ENCODE data around the gene MAP3K9.

The MAP3K9 gene

DNA sequence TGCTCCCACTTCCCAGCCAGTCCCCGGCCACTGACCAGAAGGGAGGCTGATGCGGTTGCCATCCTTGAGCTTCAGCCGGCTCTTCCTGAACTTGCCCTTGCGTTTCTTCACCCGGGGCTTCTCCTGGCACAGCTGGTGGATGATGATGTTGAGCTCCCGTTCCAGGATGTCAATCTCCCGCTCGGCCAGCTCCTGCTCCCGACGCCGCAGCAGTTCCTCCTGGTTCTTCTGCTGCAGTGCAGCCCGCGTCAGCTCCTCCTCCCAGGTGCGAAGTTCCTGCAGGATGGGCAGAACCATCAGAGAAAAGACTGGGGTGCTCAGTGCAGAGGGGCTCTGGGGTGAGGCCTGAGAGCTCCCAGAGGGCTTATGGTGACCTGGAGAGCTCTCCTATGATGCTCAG, 67.0 kb downstream of the MAP3K9 start:
- H3K27me3 Mint-ChIP-seq: no peaks in the 10 kb centered on the region
- no peak overlapping the region for H3K27ac Mint-ChIP-seq
- no peak overlapping the region for H3K4me3 Mint-ChIP-seq
- H3K9me3 Mint-ChIP-seq: no peaks in the 10 kb centered on the region
- DNase-seq: no peak
- no peak for ATAC-seq (replicated peaks)
- H3K4me1 Mint-ChIP-seq: no peaks in the 10 kb centered on the region
- H3K36me3 Mint-ChIP-seq: peaks cover 32 to 40% of the 10 kb centered on the region in 2 donors

GRCh38 chr14:70741482-70741881, 67.8 kb downstream of the MAP3K9 start:
- Mint-ChIP-seq H3K27me3 (no peaks in the 10 kb centered on the region), H3K9me3 (no peaks in the 10 kb centered on the region), H3K4me3 (no peak overlapping the region), H3K27ac (no peak overlapping the region), H3K36me3 (peaks cover 35 to 40% of the 10 kb centered on the region in 2 donors), H3K4me1 (no peaks in the 10 kb centered on the region)
- no peak for DNase-seq
- ATAC-seq (replicated peaks): no peak

- Mint-ChIP-seq H3K4me3 (no peak overlapping the region), H3K9me3 (no peaks in the 10 kb centered on the region), H3K27me3 (no peaks in the 10 kb centered on the region), H3K36me3 (peaks cover 51 to 59% of the 10 kb centered on the region in 2 donors), H3K27ac (no peak overlapping the region), H3K4me1 (no peaks in the 10 kb centered on the region)
- DNase-seq: no peak
- ATAC-seq (replicated peaks): no peak
Observed at GRCh38 chr14:70735043-70735442, 74.3 kb downstream of the MAP3K9 start.

DNA sequence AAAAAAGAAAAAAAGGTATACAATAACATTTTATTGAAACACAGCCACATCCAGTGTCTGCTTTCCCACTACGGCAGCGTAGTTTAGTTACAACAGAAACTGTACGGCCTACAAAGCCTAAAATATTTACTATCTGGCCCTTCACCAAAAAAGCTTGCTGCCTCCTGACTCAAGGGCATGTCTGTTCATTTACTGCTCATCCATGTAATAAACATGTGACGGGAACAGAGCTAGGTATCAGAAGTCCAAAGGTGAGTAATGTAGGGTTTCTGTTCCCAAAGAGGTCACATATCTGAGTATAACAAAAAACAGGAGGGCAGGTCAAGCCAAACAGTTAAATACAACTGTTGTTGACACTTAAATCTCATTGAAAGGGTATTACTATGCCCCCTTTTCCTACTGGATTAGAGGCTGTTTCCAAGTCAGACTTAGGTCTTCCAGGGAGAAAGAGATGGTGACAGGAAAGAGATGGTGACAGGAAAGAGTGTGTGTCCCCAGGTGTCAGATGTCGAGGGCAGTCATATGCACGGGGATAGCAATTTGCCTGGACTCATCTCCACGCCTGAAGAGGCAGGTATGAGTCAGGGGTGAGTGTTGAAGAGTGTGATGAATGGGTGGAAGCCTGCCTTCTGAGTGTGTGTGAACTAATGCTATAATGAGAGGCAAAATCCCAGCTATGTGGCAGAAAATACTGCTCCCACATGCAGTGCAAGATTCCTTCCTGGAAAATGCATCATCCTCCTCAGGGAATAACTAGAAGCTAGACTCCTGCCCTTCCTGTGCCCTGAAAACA, 77.7 kb downstream of the MAP3K9 start:
- ATAC-seq (replicated peaks) (no peak), DNase-seq (no peak)
- Mint-ChIP-seq H3K36me3 (peaks cover 37 to 56% of the 10 kb centered on the region in 2 donors), H3K9me3 (no peaks in the 10 kb centered on the region), H3K4me1 (peaks cover 8 to 10% of the 10 kb centered on the region in 2 donors), H3K27me3 (no peaks in the 10 kb centered on the region), H3K4me3 (no peak overlapping the region), H3K27ac (no peak overlapping the region)

DNA sequence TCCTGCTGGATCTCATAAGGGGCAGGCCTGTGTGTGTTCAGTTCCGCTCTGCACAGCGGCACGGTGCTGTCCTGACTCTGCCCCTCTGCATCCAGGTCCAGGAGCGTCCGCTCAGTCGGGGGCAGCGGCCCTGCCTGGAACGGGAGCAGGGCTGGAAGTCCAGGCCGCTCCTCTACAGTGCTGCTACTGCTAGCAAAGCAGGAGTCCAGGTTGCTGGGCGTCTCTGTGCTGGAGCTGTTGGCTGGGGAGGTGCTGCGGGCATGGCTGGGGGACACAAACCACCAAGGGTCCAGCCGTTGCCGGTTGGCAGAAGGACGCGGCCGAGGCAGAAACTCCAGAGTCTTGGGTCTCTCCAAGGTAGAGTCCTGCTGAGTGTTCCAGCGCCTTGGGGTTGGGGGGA, 78.9 kb downstream of the MAP3K9 start:
- ATAC-seq (replicated peaks) (no peak), DNase-seq (no peak)
- no peak overlapping the region for H3K27ac Mint-ChIP-seq
- no peaks in the 10 kb centered on the region for H3K27me3 Mint-ChIP-seq
- no peaks in the 10 kb centered on the region for H3K9me3 Mint-ChIP-seq
- H3K36me3 Mint-ChIP-seq: peaks cover 30 to 55% of the 10 kb centered on the region in 2 donors
- H3K4me1 Mint-ChIP-seq: peaks cover 17 to 18% of the 10 kb centered on the region in 2 donors
- no peak overlapping the region for H3K4me3 Mint-ChIP-seq

DNA sequence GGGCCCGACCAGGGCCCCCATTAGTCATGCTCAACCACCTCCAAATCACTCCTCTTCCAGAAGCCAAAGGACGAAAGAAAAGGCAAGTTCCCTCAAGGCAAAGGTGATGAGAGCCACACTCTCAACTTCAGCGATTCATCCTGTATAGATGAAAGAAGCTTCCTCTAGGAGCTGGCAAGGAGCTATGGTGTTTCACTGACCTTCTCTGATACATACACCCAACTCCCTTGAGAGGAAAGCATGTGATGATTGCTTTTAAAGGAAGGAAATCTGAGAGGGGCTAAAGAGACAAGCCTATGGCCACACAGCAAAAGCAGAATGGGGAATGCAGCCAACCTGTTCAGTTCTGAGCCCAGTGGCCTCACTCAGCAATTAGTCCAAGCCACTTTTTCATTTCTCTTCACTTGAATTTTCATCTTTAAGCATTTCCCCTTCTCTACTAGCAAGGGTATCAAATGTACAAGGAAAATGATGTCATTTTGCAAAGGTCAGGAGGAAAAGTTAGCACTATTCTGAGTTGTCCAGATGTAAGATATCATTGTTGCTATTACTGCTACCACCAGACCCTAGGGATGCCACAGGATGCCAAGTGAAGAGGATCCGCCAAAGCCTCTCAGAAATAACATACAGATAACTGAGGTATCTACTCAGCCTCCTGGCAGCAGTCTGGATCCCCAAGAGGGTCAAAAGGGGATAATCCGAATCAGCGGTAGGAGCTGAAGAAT, 82.5 kb downstream of the MAP3K9 start:
- no peaks in the 10 kb centered on the region for H3K27me3 Mint-ChIP-seq
- H3K9me3 Mint-ChIP-seq: no peaks in the 10 kb centered on the region
- H3K4me1 Mint-ChIP-seq: peaks cover 17 to 18% of the 10 kb centered on the region in 2 donors
- no peak overlapping the region for H3K4me3 Mint-ChIP-seq
- peak; percentile 74 for ATAC-seq (replicated peaks)
- peaks cover 17 to 36% of the 10 kb centered on the region in 2 donors for H3K36me3 Mint-ChIP-seq
- no peak for DNase-seq
- peak overlapping the region; percentile 86 for H3K27ac Mint-ChIP-seq

- peaks cover 6 to 27% of the 10 kb centered on the region in 2 donors for H3K36me3 Mint-ChIP-seq
- ATAC-seq (replicated peaks) (no peak), DNase-seq (no peak)
- H3K4me1 Mint-ChIP-seq: peaks cover 17 to 18% of the 10 kb centered on the region in 2 donors
- H3K9me3 Mint-ChIP-seq: no peaks in the 10 kb centered on the region
- H3K27me3 Mint-ChIP-seq: no peaks in the 10 kb centered on the region
- no peak overlapping the region for H3K27ac Mint-ChIP-seq
- no peak overlapping the region for H3K4me3 Mint-ChIP-seq
Observed at GRCh38 chr14:70724944-70725343, 84.4 kb downstream of the MAP3K9 start.

DNA sequence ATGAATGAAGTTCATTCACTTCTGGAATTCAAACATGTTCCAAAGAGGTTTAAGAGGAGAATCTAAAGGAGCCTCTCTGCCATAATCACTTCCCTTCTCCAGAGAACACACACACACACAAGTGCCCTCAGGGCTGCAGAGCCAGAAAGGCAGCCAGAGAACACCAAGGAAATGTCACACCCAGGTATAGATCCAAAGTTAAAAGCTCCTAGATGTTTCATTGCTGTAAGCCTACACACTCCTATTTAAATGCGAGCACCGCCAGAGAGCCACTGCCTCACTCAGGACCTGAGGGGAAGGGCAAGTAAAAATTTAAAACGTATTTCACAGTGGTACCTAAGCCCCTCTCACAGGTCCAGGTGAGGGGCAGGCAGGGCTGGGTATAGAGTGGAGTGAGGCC, 85.2 kb downstream of the MAP3K9 start:
- no peak overlapping the region for H3K27ac Mint-ChIP-seq
- ATAC-seq (replicated peaks): no peak
- peaks cover 3 to 21% of the 10 kb centered on the region in 2 donors for H3K36me3 Mint-ChIP-seq
- H3K4me1 Mint-ChIP-seq: peaks cover 17 to 18% of the 10 kb centered on the region in 2 donors
- no peaks in the 10 kb centered on the region for H3K27me3 Mint-ChIP-seq
- DNase-seq: no peak
- H3K9me3 Mint-ChIP-seq: no peaks in the 10 kb centered on the region
- H3K4me3 Mint-ChIP-seq: no peak overlapping the region

- Mint-ChIP-seq H3K36me3 (peaks cover 3 to 14% of the 10 kb centered on the region in 2 donors), H3K9me3 (no peaks in the 10 kb centered on the region), H3K27ac (no peak overlapping the region), H3K4me3 (no peak overlapping the region), H3K4me1 (peaks cover 17 to 18% of the 10 kb centered on the region in 2 donors), H3K27me3 (no peaks in the 10 kb centered on the region)
- ATAC-seq (replicated peaks) (no peak), DNase-seq (no peak)
Observed at GRCh38 chr14:70723276-70723675, 86.0 kb downstream of the MAP3K9 start.

GRCh38 chr14:70722418-70722817, 86.9 kb downstream of the MAP3K9 start:
- Mint-ChIP-seq H3K27me3 (no peaks in the 10 kb centered on the region), H3K4me3 (no peak overlapping the region), H3K4me1 (peaks cover 15 to 17% of the 10 kb centered on the region in 2 donors), H3K9me3 (no peaks in the 10 kb centered on the region), H3K36me3 (peaks cover 0 to 11% of the 10 kb centered on the region in 2 donors), H3K27ac (no peak overlapping the region)
- DNase-seq (no peak), ATAC-seq (replicated peaks) (no peak)

DNA sequence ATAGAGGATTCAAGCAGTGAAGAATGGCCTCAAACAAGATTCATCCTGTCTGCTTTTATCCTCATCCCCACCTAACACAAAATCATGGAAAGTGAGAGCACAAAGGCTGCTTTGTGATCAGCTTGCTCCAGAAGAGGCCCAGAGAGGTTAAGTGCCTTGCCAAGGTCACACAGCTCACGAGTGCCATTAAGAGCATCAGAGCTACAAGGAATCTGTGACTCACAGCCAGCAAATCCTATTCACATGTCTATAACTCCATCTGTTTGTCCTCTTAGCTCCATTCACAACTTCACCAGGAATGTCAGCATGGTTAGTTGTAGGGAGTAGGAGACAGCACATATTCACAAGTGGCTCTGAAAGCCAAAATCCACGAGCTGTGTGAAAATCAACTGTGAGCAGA, 87.8 kb downstream of the MAP3K9 start:
- Mint-ChIP-seq H3K4me3 (no peak overlapping the region), H3K27ac (no peak overlapping the region), H3K36me3 (peaks cover 0 to 10% of the 10 kb centered on the region in 2 donors), H3K27me3 (no peaks in the 10 kb centered on the region), H3K9me3 (no peaks in the 10 kb centered on the region), H3K4me1 (peaks cover 7 to 8% of the 10 kb centered on the region in 2 donors)
- ATAC-seq (replicated peaks) (no peak), DNase-seq (no peak)

DNA sequence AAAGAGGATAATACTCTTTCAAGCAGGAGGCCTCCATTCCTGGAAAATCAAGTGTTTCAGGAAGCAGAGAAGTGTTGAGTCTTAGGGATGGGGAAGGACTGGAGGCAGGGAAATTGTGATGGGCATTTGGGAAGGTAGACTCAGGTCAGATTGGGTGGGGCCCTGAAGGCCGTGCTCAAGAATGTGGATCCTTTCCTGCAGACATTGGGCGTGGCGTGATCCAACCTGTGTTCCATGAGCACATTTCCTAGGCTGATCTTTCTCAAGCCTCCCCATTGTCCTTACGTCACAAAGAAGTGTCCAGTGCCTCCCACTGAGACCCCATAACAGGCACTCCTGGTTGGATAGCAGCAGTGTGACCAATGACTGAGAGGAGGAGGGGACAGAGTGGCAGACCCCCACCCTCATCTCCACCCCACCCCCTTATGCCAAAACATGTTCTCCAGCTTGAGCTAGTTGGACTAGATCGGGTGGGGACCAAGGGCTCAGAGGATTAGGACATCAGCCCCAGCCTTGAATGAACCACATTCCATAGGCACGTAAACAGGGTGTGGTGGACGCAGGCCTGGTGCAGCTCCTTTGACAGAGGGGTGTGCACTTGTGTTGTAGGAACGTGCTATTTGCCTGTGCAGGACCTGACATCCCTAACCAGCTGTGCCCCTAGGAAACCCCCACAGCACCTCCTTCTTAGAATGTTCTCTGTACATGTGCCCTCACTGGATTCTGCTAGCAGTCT, 90.8 kb downstream of the MAP3K9 start:
- peaks cover 0 to 4% of the 10 kb centered on the region in 2 donors for H3K36me3 Mint-ChIP-seq
- H3K9me3 Mint-ChIP-seq: no peaks in the 10 kb centered on the region
- DNase-seq (no peak), ATAC-seq (replicated peaks) (no peak)
- no peak overlapping the region for H3K4me3 Mint-ChIP-seq
- no peak overlapping the region for H3K27ac Mint-ChIP-seq
- peaks cover 0 to 6% of the 10 kb centered on the region in 2 donors for H3K27me3 Mint-ChIP-seq
- H3K4me1 Mint-ChIP-seq: peaks cover 4 to 8% of the 10 kb centered on the region in 2 donors

DNA sequence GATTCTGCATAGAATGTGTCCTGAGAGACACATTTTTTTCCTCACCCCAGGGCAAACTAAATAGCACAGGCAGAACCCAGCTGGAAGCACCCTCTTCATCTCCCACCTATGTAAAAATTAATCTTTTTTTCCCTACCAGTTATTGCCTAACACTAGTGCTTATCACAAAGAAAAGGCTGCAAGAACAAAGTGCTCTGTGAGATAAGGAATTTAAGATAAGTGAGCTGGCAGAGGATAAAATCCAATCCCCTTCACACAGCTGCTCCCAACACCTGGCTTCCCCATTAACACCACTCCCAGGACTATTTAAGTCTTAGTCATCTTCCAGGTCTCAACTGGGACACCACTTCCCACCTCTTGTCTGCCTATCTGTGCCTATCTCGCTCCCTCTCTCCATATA, 92.4 kb downstream of the MAP3K9 start:
- H3K9me3 Mint-ChIP-seq: no peaks in the 10 kb centered on the region
- no peak for ATAC-seq (replicated peaks)
- H3K27me3 Mint-ChIP-seq: peaks cover 0 to 6% of the 10 kb centered on the region in 2 donors
- no peak overlapping the region for H3K27ac Mint-ChIP-seq
- no peaks in the 10 kb centered on the region for H3K36me3 Mint-ChIP-seq
- DNase-seq: no peak
- H3K4me3 Mint-ChIP-seq: no peak overlapping the region
- peaks cover 10 to 19% of the 10 kb centered on the region in 2 donors for H3K4me1 Mint-ChIP-seq

- DNase-seq: no peak
- Mint-ChIP-seq H3K4me3 (no peak overlapping the region), H3K9me3 (no peaks in the 10 kb centered on the region), H3K27ac (no peak overlapping the region), H3K36me3 (no peaks in the 10 kb centered on the region), H3K27me3 (peaks cover 0 to 6% of the 10 kb centered on the region in 2 donors), H3K4me1 (peaks cover 12 to 23% of the 10 kb centered on the region in 2 donors)
- ATAC-seq (replicated peaks): no peak
Observed at GRCh38 chr14:70716483-70716882, 92.8 kb downstream of the MAP3K9 start.

Data from stimulated activated naive B cell treated with anti-CD40 and anti-IgM and Interleukin-4, amounts not matched to agents 10 μg/mL and 1 μg/mL and 100 μg/mL, for 72 hours (primary cell).